ENCODE results near the gene HERPUD1. TPM values are rescaled to one million over a fixed set of nuclear protein-coding genes. Genes with fewer than 3 reads are reported as not detected.
A peak's percentile ranks its signal among the peaks of the same experiment; 100 is the strongest.

HERPUD1 gene
- total and polyA plus RNA-seq, 2 of the 13 experiments (the other 11 are each of a cell fraction or from before 2014, with no cell fraction given), result 96.2 to 323 TPM

- no peak for TF ChIP-seq ZNF142 (CRISPR knock-in tag; IDR thresholded peaks at IDR 0.05)
- no peak for TF ChIP-seq ZBTB34 (CRISPR knock-in tag; IDR thresholded peaks at IDR 0.05)
- no peak for TF ChIP-seq ZMYM4 (CRISPR knock-in tag; IDR thresholded peaks at IDR 0.05)
- peak; percentile 44; the same call in 1 of the 2 replicates for TF ChIP-seq ZNF280B (CRISPR knock-in tag; IDR thresholded peaks at IDR 0.05; ENCODE audit: borderline replicate concordance)
- TF ChIP-seq E2F5 (CRISPR knock-in tag; conservative IDR thresholded peaks at IDR 0.05), result no peak
- TF ChIP-seq ZNF660 (CRISPR knock-in tag; IDR thresholded peaks at IDR 0.05; ENCODE audit: borderline replicate concordance, low read depth), result no peak
- TF ChIP-seq KDM2A (CRISPR knock-in tag; IDR thresholded peaks at IDR 0.05; ENCODE audit: borderline replicate concordance, low read depth), result peak; percentile 68; the same call in 1 of the 2 replicates
- no peak for TF ChIP-seq ZBTB26 (CRISPR knock-in tag; IDR thresholded peaks at IDR 0.05; ENCODE audit: borderline replicate concordance)
- no peak for TF ChIP-seq ZNF777 (CRISPR knock-in tag; IDR thresholded peaks at IDR 0.05)
- TF ChIP-seq ZFP90 (CRISPR knock-in tag; IDR thresholded peaks at IDR 0.05; ENCODE audit: borderline replicate concordance), result no peak
- no peak for TF ChIP-seq GABPA (IDR thresholded peaks at IDR 0.05; ENCODE audit: low read depth, low read length)
- TF ChIP-seq GABPA (CRISPR knock-in tag; IDR thresholded peaks at IDR 0.05; ENCODE audit: low read depth), result no peak
- TF ChIP-seq JUN (CRISPR knock-in tag; IDR thresholded peaks at IDR 0.05), result no peak
- no peak for TF ChIP-seq XBP1 (CRISPR knock-in tag; IDR thresholded peaks at IDR 0.05)
- no peak for TF ChIP-seq ZNF30 (CRISPR knock-in tag; IDR thresholded peaks at IDR 0.05)
- TF ChIP-seq ZNF256 (CRISPR knock-in tag; conservative IDR thresholded peaks at IDR 0.05), result no peak
Observed at GRCh38 chr16:56950881-56951771, 19.2 kb downstream of the HERPUD1 start (continued).
